Measurements from ENCODE around the gene KRT222.

GRCh38 chr17:40645943-40646342 is 19.0 kb downstream of the KRT222 start:
- TF ChIP-seq CTCF (IDR thresholded peaks at IDR 0.05 in 4 of 5, conservative IDR thresholded peaks at IDR 0.05 in 1 of 5) (no peak), POLR2A (IDR thresholded peaks at IDR 0.05) (no peak)
